Ectodermal cell (in vitro differentiated cells): Measurements from ENCODE around the gene GPR180.

Experiments
- H3K27ac ChIP-seq: 2 replicates; pipeline ENCODE4 v1.7.0; 2013; ENCODE audit warnings: mild to moderate bottlenecking, low read depth, low read length; ENCODE audit not compliant: insufficient read depth, poor library complexity, severe bottlenecking
- H3K27me3 ChIP-seq: 2 replicates; pipeline ENCODE4 v1.7.0; 2013; ENCODE audit warnings: mild to moderate bottlenecking, low read length; ENCODE audit not compliant: insufficient read depth, control insufficient read depth, poor library complexity, severe bottlenecking
- H3K36me3 ChIP-seq: one replicate; pipeline ENCODE4 v1.7.0; 2013; ENCODE audit warnings: low read length; ENCODE audit not compliant: control insufficient read depth, insufficient read depth
- H3K4me1 ChIP-seq: one replicate; pipeline ENCODE4 v1.7.0; 2013; ENCODE audit warnings: low read length; ENCODE audit not compliant: control insufficient read depth, insufficient read depth
- H3K4me3 ChIP-seq: 2 replicates; pipeline ENCODE4 v1.7.0; 2013; ENCODE audit warnings: low read depth, low read length, control low read depth; ENCODE audit not compliant: insufficient read depth
- H3K9me3 ChIP-seq: 2 replicates; pipeline ENCODE4 v1.7.0; 2013; ENCODE audit warnings: mild to moderate bottlenecking, low read length, moderate library complexity; ENCODE audit not compliant: control insufficient read depth
- WGBS, 2 experiments: methylation state at CpG; one replicate each; pipeline ENCODE4 v1.1.7; 2013; ENCODE audit warnings: missing lambda C conversion rate in 2 of 2; 5-methylcytosine and 5-hydroxymethylcytosine counted together

The GPR180 gene

DNA sequence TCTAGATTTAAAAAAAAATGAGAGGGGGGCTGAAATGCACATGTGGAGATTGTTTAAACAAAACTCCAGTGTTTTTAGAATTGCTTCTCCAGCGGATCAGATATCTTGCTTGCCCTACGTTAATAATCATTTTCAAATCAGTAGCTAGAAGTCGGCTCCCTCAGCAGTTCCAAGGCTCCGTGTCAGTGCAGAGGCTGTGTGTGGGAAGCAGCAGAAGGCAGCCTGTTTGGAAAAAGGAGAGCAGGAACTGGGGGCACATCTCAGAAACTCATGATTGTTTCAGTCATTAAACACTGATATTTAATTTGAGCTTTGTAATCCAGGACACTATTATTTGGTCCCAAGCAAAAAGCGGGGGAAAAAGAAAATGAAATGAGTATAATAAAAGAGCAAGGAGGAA lies 59.7 kb downstream of the GPR180 start:
- Histone ChIP-seq H3K36me3 (no peaks in the 10 kb centered on the region), H3K4me1 (peaks cover 7% of the 10 kb centered on the region), H3K27me3 (no peaks in the 10 kb centered on the region), H3K9me3 (no peaks in the 10 kb centered on the region), H3K27ac (no peak overlapping the region), H3K4me3 (no peak overlapping the region)
- 65 to 70% methylated on average over 5 of the region's 5 CpGs for WGBS, 2 experiments

DNA sequence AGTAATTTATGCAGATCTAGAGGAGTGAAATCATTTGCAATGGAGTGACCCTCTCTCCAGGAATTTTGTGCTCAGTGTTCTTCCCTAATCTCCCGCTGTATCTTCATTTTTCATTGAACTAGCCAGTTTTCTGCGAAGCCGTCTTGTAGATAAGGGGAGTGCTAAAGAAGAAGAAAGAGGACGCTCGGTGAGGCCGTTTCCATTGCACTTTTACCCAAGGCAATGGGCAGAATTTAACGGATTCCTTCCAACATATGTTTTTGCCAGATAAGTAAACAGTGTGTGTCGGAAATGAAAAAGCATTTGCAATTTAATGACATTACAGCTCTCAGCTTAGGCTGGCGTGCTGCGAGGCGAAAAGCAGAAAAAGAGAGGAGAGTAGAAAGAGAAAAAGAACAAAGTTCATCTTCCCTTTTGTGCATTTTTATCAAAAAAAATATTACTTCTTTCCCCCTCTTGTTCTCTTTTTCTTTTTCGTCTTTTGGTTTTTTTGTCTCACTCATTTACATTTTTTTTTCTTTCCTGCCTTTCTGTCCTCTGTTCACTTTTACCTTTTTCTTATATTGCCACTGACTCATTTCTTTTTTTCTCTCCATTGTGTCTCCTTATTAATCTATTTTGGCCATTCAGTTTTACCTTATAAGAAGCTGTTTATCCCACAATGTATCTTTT lies 60.8 kb downstream of the GPR180 start:
- Histone ChIP-seq H3K36me3 (no peaks in the 10 kb centered on the region), H3K4me3 (no peak overlapping the region), H3K27ac (no peak overlapping the region), H3K4me1 (peaks cover 7% of the 10 kb centered on the region), H3K27me3 (no peaks in the 10 kb centered on the region), H3K9me3 (no peaks in the 10 kb centered on the region)
- WGBS, 2 experiments = 66 to 69% methylated on average over 12 of the region's 12 CpGs

DNA sequence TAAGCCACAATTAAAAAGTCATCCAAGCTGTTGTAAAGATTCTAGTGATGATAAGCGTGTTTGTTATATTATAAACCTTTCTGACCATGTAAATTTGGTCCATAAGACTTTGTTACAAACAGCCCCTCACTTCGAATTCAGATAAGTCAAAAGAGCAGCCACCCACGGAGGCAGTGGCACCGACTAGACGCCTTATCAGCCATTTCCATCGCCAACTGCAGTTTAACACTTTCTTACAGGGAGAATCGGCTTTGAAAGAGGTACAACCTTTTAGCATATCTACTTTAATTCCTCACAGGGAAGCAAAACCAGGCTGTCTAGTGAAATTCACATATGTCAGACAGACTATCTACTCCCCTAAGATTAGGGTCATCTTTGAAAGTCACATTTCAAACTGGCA lies 63.2 kb downstream of the GPR180 start:
- Histone ChIP-seq H3K4me1 (peaks cover 7% of the 10 kb centered on the region), H3K4me3 (no peak overlapping the region), H3K27ac (no peak overlapping the region), H3K27me3 (no peaks in the 10 kb centered on the region), H3K36me3 (no peaks in the 10 kb centered on the region), H3K9me3 (no peaks in the 10 kb centered on the region)
- 90 to 91% methylated on average over 6 to 7 of the region's 7 CpGs for WGBS, 2 experiments

- Histone ChIP-seq H3K36me3 (no peaks in the 10 kb centered on the region), H3K9me3 (no peaks in the 10 kb centered on the region), H3K27ac (no peak overlapping the region), H3K27me3 (no peaks in the 10 kb centered on the region), H3K4me1 (peaks cover 4% of the 10 kb centered on the region), H3K4me3 (no peak overlapping the region)
- WGBS, 2 experiments = 89 to 95% methylated on average over 7 of the region's 7 CpGs
These were observed 64.4 kb downstream of the GPR180 start for GRCh38 chr13:94666065-94666464.

DNA sequence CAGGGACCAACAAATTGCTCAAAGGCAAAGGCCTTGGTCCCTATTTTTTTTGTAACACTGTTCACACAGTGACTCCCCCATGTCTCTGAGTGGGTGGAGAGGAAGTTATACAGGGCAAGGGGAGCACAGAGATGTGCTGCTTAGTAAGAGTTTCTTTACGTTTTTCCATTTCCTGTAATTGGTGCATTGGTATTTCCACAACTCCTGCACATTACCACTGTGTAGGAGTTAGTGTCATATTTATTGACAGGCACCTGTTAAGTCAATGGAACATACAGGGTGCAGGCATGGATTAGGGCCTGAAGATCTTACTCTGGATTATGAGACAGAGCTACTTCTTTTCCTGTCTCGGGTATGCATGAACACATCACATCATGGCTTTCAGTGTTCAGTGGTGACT lies 65.5 kb downstream of the GPR180 start:
- Histone ChIP-seq H3K36me3 (no peaks in the 10 kb centered on the region), H3K4me1 (no peaks in the 10 kb centered on the region), H3K27ac (no peak overlapping the region), H3K9me3 (no peaks in the 10 kb centered on the region), H3K27me3 (no peaks in the 10 kb centered on the region), H3K4me3 (no peak overlapping the region)
- 88 to 96% methylated on average over 2 of the region's 2 CpGs for WGBS, 2 experiments

- Histone ChIP-seq H3K27me3 (no peaks in the 10 kb centered on the region), H3K27ac (no peak overlapping the region), H3K9me3 (no peaks in the 10 kb centered on the region), H3K36me3 (no peaks in the 10 kb centered on the region), H3K4me1 (peaks cover under 1% of the 10 kb centered on the region), H3K4me3 (no peak overlapping the region)
- WGBS, 2 experiments = 99 to 100% methylated on average over 1 to 2 of the region's 2 CpGs
These were observed 70.7 kb downstream of the GPR180 start for GRCh38 chr13:94672400-94672799.

- no peaks in the 10 kb centered on the region for H3K27me3 ChIP-seq
- H3K27ac ChIP-seq = no peak overlapping the region
- 51 to 53% methylated on average over 5 of the region's 5 CpGs for WGBS, 2 experiments
- peaks cover 9% of the 10 kb centered on the region for H3K4me1 ChIP-seq
- no peak overlapping the region for H3K4me3 ChIP-seq
- no peaks in the 10 kb centered on the region for H3K36me3 ChIP-seq
- no peaks in the 10 kb centered on the region for H3K9me3 ChIP-seq
These were observed 72.2 kb downstream of the GPR180 start for GRCh38 chr13:94673851-94674250.

GRCh38 chr13:94674609-94675348 lies 73.1 kb downstream of the GPR180 start:
- H3K27me3 ChIP-seq = no peaks in the 10 kb centered on the region
- no peaks in the 10 kb centered on the region for H3K9me3 ChIP-seq
- 37 to 38% methylated on average over 5 of the region's 5 CpGs for WGBS, 2 experiments
- H3K4me3 ChIP-seq = no peak overlapping the region
- H3K36me3 ChIP-seq = no peaks in the 10 kb centered on the region
- peaks cover 9% of the 10 kb centered on the region for H3K4me1 ChIP-seq
- H3K27ac ChIP-seq = no peak overlapping the region

GRCh38 chr13:94677799-94678198 lies 76.1 kb downstream of the GPR180 start:
- Histone ChIP-seq H3K9me3 (no peaks in the 10 kb centered on the region), H3K27ac (no peak overlapping the region), H3K36me3 (no peaks in the 10 kb centered on the region), H3K27me3 (no peaks in the 10 kb centered on the region), H3K4me1 (peaks cover 9% of the 10 kb centered on the region), H3K4me3 (no peak overlapping the region)
- WGBS, 2 experiments = 39 to 43% methylated on average over 2 of the region's 2 CpGs

DNA sequence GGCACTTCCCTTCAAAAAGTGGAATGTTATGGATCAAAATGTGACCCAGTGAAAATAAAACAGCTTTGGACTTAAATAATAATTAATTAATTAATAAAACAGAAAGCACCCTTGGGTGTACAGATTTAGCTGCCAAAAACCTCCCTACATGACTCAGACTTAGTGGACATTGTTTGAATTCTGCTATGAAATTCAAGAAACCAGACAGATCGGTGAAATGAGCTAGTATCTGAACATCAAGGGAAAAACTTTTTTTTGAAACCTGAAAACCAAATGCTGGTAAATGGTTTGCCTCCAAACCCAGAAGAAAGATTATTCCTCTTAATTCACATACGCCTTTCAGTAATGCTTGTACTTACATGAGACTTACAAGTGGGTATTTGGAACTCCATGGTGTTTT lies 77.2 kb downstream of the GPR180 start:
- Histone ChIP-seq H3K27ac (no peak overlapping the region), H3K4me1 (peaks cover 9% of the 10 kb centered on the region), H3K27me3 (no peaks in the 10 kb centered on the region), H3K4me3 (no peak overlapping the region), H3K9me3 (no peaks in the 10 kb centered on the region), H3K36me3 (no peaks in the 10 kb centered on the region)
- 97 to 98% methylated on average over 2 of the region's 2 CpGs for WGBS, 2 experiments
